ENCODE data around the gene ICE1.

- TF ChIP-seq CTCF (optimal IDR thresholded peaks at IDR 0.05 in 1 of 3, IDR thresholded peaks at IDR 0.05 in 1 of 3, conservative IDR thresholded peaks at IDR 0.05 in 1 of 3; ENCODE audit: extremely low read depth in 1 of 3, insufficient read depth in 2 of 3, low read length in 3 of 3): no peak
- no peak for TF ChIP-seq EZH2 (IDR thresholded peaks at IDR 0.05; ENCODE audit: low read length)
Observed at GRCh38 chr5:5532306-5533076, 110.0 kb downstream of the ICE1 start.
